GM12801 (cell line): Measurements from ENCODE around the gene CACTIN.

Experiments
- CTCF ChIP-seq: IDR thresholded peaks from one replicate; pipeline ENCODE4 v1.5.1; 2011; ENCODE audit warnings: control low read depth; ENCODE audit not compliant: insufficient read length; ENCODE audit errors: extremely low read depth

CACTIN gene

DNA sequence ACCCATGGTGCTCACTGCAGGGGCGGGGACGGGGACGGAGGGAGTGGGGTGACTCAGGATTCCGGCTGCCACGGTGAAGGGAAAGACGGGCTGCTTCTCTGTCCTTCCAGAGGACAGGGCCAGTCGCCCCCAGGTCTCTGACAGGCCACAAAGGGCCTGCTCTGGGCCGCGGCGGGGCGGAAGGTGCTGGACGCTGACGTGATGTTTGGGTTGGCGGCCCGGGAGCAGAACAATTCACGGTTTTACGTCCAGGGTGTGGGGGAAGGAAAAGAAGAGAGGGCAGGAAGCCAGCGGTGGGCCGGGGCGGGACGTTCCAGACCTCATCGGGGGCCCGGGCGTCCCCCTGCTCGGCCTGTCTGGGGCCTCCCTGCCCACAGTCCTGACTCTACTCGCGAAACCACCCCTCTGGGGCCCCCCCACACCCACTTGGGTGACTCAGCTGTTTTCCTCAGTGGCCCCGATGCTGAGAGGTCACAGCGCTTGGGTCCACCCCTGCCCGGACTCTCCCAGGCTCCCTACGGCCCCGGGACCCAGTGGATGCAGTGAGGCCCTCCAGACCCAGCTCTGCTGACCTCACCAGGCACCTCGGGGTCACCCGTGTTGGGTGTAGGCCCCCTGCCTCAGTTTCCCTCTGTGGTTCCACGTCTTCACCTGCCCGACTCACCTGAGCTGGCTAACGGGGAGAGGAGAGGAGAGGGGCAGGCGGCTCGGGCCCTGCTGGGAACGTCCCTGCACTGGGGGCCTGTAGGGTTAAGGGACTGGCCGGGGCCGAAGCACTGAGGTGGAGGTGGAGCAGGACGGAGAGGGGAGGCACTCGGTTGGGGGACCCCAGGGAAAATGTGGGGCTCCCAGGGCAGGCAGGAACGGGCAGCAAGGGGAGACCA, 44.4 kb upstream of the CACTIN start:
- TF ChIP-seq CTCF, result no peak

GRCh38 chr19:3669947-3670795, 43.6 kb upstream of the CACTIN start:
- TF ChIP-seq CTCF, result no peak

DNA sequence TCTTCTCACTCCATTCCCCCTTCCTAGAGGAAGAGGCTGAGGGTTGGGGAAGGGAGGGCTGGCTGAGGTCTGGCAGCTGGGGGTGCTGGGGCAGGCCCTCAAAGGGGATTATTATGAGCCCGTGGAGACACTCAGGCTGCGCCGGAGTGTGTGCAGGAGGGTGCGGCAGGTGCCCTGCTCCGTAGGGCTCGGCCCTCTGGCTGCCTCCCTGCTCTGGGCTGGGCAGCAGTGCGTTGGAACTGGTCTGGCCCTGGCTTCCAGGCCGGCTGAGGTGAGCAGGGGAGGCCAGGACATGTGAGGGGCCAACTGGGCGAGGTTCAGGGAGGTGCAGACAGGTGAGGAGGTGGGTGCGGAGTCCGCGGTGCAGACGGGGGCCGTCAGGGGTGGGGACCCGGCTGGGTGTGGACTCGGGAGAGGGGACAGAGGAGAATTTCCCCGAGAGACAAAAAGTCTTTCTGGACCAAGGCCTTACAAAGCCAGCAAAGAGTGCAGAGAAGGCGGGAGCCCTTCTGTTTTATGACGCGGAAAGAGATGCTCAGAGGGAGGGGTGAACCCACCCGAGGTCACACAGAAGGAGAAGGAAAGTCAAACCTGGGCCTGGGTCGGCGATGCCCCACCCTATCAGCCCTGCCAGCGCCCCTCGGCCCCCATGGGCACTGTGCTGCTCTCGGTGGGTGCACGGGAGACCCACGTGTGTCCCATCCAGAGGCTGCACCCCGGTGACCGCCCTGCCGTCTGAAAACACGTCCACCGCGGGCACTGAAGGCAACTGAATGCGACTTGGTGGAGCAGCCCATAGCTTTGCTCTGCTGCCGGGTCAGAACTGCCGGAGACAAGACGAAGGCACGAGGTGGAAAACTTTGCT, 42.7 kb upstream of the CACTIN start:
- no peak for TF ChIP-seq CTCF

- no peak for TF ChIP-seq CTCF
Measured at GRCh38 chr19:3668331-3669081, 41.9 kb upstream of the CACTIN start.

DNA sequence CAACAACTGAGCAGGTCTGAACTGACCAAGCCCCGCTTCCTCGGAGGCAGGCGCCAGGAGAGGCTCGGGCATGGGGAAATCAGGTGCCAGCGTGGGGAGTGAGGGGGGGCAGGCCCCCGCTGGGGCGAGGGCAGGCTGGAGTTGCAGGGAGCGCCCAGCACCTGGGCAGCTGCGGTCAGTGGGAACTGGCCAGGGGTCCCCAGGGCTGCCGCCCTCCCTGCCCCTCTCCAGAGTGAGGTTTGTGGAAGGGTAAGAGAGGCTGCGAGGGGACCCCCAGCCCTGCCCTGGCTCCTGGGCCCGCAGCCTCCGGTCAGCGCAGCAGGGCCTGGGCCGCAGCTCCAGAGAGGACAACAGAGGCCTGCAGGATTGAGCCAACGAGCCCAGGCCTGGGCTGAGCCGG, 41.2 kb upstream of the CACTIN start:
- no peak for TF ChIP-seq CTCF

GRCh38 chr19:3667037-3667638, 40.5 kb upstream of the CACTIN start:
- no peak for TF ChIP-seq CTCF
